Prostate gland (tissue), 2 donors: Measurements from ENCODE around the gene GFPT1. TPM values are rescaled to one million over a fixed set of nuclear protein-coding genes. Genes with fewer than 3 reads are reported as not detected.

Experiments used
- DNase-seq: peaks from one replicate; pipeline ENCODE4 v3.0.0-alpha.2; 2019; ENCODE audit warnings: low spot score
- H3K27ac ChIP-seq, 2 donors: fragments of 200-600 bp; sonication (generic); 2 replicates each; pipeline ENCODE4 v1.5.1; 2017 to 2019
- H3K27me3 ChIP-seq: fragments of 200-600 bp; sonication (generic); replicated peaks from 2 replicates; pipeline ENCODE4 v1.5.1; 2019; ENCODE audit not compliant: insufficient read depth
- H3K36me3 ChIP-seq, 2 donors: fragments of 200-600 bp; sonication (generic); 1 replicate in 1 of 2; 2 replicates in 1 of 2; pipeline versions ENCODE4 v1.5.1 to v1.8.1; 2017 to 2019
- H3K4me1 ChIP-seq: fragments of 200-600 bp; sonication (generic); replicated peaks from 2 replicates; pipeline ENCODE4 v1.5.1; 2019
- H3K4me3 ChIP-seq, 2 donors: fragments of 200-600 bp; sonication (generic); 2 replicates each; pipeline ENCODE4 v1.5.1; 2017 to 2019
- H3K9me3 ChIP-seq: fragments of 200-600 bp; sonication (generic); 2 replicates; pipeline ENCODE4 v1.5.1; 2017
- POLR2A ChIP-seq: fragments of 450-650 bp; IDR thresholded peaks from one replicate; pipeline ENCODE4 v1.6.1; 2016; ENCODE audit warnings: antibody characterized with exemption, mild to moderate bottlenecking
- POLR2AphosphoS5 ChIP-seq: sonication (generic); formaldehyde crosslinking; IDR thresholded peaks from one replicate; pipeline ENCODE4 v1.6.1; 2017; ENCODE audit warnings: antibody characterized with exemption
- WGBS: methylation state at CpG from one replicate; pipeline ENCODE4 v1.1.5; 2018; 5-methylcytosine and 5-hydroxymethylcytosine counted together
- intact Hi-C: fragments of 100-400 bp; cut with DNase I; formaldehyde crosslinking; loops from one replicate; pipeline ENCODE4 v1.14.2; 2022
- total RNA-seq, 2 donors: library from RNA; depleted of rRNA; stranded (reverse); fragments of >200 nt; gene quantifications; one replicate each; pipeline ENCODE4 v1.1.0, GENCODE V29; 2016
- TF ChIP-seq, protein P1 (sequence below), 4 experiments: fragments of 200-600 bp in 2 of 4; fragments of 450-650 bp in 2 of 4; sonication (generic) in 2 of 4; IDR thresholded peaks; 1 replicate in 3 of 4; 2 replicates in 1 of 4; pipeline ENCODE4 v1.5.1; 2016 to 2019; ENCODE audit warnings: antibody characterized with exemption in 4 of 4, mild to moderate bottlenecking in 2 of 4, moderate library complexity in 2 of 4

Gene GFPT1
- total RNA-seq, 2 donors from 2014 or later, result 27.4 to 52.7 TPM

DNA sequence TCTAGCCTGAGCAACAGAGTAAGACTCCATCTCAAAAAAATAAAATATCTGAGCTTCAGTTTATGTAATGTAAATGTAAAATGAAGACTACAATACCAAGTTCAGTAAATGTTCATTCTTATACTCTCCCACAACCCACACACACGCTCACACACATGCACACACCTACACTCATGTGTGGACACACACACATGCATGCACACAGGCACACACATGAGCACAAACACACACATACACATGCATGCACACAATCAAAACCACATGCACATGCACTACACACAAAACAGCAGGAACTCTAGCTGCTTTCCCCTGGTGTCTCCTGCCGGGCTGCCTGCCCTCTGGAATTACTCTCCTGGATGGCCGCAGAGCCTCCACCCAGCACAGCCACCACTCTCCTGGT, 90.6 kb downstream of the GFPT1 start:
- intact Hi-C loops, result no loop called here
- no peaks in the 10 kb centered on the region for H3K4me1 ChIP-seq
- TF ChIP-seq POLR2A (no peak), POLR2AphosphoS5 (no peak)
- TF ChIP-seq, protein P1, sequence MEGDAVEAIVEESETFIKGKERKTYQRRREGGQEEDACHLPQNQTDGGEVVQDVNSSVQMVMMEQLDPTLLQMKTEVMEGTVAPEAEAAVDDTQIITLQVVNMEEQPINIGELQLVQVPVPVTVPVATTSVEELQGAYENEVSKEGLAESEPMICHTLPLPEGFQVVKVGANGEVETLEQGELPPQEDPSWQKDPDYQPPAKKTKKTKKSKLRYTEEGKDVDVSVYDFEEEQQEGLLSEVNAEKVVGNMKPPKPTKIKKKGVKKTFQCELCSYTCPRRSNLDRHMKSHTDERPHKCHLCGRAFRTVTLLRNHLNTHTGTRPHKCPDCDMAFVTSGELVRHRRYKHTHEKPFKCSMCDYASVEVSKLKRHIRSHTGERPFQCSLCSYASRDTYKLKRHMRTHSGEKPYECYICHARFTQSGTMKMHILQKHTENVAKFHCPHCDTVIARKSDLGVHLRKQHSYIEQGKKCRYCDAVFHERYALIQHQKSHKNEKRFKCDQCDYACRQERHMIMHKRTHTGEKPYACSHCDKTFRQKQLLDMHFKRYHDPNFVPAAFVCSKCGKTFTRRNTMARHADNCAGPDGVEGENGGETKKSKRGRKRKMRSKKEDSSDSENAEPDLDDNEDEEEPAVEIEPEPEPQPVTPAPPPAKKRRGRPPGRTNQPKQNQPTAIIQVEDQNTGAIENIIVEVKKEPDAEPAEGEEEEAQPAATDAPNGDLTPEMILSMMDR (IDR thresholded peaks at IDR 0.05), result no peak
- no peaks in the 10 kb centered on the region for H3K36me3 ChIP-seq
- H3K4me3 ChIP-seq, result no peak overlapping the region
- no peak overlapping the region for H3K27ac ChIP-seq
- no peaks in the 10 kb centered on the region for H3K9me3 ChIP-seq
- 96% methylated on average over 3 of the region's 3 CpGs for WGBS
- no peaks in the 10 kb centered on the region for H3K27me3 ChIP-seq
- no peak for DNase-seq

DNA sequence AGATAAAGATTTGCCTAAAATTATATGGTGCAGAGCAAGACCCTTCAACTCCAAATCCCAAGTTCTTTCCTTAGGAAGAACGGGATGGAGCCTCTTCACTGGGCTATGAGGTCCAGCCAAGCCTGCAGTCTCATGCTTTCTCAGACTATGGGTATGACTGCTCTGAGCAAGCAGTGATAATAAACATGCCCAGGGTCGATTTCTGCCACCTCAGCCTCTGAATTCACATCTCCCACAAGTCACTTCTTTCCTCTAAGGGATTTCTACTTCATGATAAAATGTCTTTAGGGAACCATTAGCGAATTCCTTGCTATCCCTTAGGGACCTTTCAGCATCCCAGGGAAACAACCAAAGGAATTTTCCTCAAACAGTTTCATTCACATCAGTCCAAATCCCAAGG, 94.8 kb downstream of the GFPT1 start:
- DNase-seq, result no peak
- no peak overlapping the region for H3K4me3 ChIP-seq
- H3K27me3 ChIP-seq, result no peaks in the 10 kb centered on the region
- no peaks in the 10 kb centered on the region for H3K9me3 ChIP-seq
- H3K36me3 ChIP-seq, result no peaks in the 10 kb centered on the region
- TF ChIP-seq, protein P1 (IDR thresholded peaks at IDR 0.05), result no peak
- TF ChIP-seq POLR2AphosphoS5, result no peak
- TF ChIP-seq POLR2A, result no peak
- WGBS, result 75% methylated on average over 3 of the region's 3 CpGs
- intact Hi-C loops, result no loop called here
- no peak overlapping the region for H3K27ac ChIP-seq
- H3K4me1 ChIP-seq, result no peaks in the 10 kb centered on the region

DNA sequence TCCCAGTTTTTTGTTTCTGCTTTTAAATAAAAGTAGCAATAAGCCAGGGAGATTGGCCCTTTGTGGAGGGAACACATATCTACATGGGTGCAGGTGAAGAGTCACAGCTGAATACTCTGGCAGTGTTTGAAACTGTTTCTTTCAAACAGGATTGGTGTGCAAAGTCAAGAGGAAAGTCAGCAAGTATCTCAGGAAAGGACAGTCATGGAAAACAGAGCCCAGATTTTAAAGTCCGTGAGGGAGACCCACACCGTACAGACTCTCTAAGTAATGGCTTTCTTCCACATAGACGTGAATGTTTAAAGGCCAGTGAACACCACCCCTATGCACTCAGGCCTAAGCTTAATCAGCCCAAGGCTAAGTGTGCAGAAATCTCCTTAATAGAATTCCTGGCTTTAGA, 95.3 kb downstream of the GFPT1 start:
- no peak for DNase-seq
- Histone ChIP-seq H3K9me3 (no peaks in the 10 kb centered on the region), H3K27ac (peak overlapping the region in 1 of 2 donors; percentile 11), H3K36me3 (no peaks in the 10 kb centered on the region), H3K4me3 (no peak overlapping the region), H3K4me1 (no peaks in the 10 kb centered on the region), H3K27me3 (no peaks in the 10 kb centered on the region)
- intact Hi-C loops, result no loop called here
- 63% methylated on average over 3 of the region's 3 CpGs for WGBS
- TF ChIP-seq, protein P1 (IDR thresholded peaks at IDR 0.05), result no peak
- TF ChIP-seq POLR2AphosphoS5 (no peak), POLR2A (no peak)

DNA sequence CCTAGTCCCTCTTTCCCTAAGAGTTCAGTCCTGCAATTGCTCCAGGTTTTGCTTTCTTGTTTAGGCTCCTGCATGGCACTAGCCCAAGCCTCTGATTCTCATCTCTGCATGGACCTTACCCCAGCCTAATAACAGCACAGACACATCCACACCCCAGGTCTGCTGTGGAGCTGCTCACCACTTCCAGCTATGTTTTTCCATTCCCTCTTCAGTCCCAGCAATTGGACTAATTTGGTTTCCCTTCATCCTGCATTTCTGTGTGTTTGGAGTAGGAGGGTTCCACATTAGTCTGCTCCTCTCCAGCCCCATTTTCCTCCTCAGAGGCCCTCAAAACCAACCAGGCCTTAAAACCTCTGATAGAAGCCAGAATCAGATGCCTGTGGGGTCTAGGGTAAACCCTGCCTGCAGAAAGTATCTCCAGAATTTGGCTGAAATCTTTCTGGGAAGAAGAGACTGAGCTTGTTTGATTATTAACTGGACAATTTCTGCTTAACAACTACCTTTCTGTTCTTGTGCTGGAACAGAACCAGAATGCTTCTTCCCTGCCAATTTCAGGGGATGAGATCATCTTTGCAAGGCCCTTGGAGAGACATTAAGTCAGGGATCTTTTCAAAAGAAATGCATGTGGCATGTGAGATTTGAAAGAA, 95.9 kb downstream of the GFPT1 start:
- TF ChIP-seq POLR2A (no peak), POLR2AphosphoS5 (peak; percentile 11)
- TF ChIP-seq, protein P1 (IDR thresholded peaks at IDR 0.05), result no peak
- Histone ChIP-seq H3K4me1 (no peaks in the 10 kb centered on the region), H3K9me3 (no peaks in the 10 kb centered on the region), H3K27ac (no peak overlapping the region), H3K4me3 (no peak overlapping the region), H3K36me3 (no peaks in the 10 kb centered on the region), H3K27me3 (no peaks in the 10 kb centered on the region)
- intact Hi-C loops, result no loop called here
- no peak for DNase-seq

DNA sequence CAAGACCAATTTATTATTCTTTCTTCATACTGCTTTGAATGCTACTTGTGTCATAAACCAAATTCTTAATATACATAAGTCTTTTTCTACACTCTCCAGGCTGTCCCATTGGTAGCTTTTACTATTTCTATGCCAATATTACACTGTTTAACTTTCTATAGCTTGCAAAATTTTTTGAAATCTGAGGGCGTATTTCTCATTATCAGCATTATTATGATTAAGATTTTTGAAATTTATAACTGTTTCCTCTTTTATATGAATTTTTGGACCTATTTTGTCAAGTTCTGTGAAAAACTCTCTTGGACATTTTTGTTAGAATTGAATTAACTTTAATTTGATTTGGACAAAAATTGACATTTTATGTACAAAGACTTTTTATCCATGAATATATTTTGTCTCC, 98.6 kb downstream of the GFPT1 start:
- 95% methylated on average over 1 of the region's 1 CpG for WGBS
- Histone ChIP-seq H3K27me3 (no peaks in the 10 kb centered on the region), H3K9me3 (no peaks in the 10 kb centered on the region), H3K36me3 (no peaks in the 10 kb centered on the region), H3K4me1 (no peaks in the 10 kb centered on the region), H3K4me3 (no peak overlapping the region), H3K27ac (no peak overlapping the region)
- no peak for DNase-seq
- TF ChIP-seq, protein P1 (IDR thresholded peaks at IDR 0.05), result no peak
- TF ChIP-seq POLR2AphosphoS5 (no peak), POLR2A (no peak)
- intact Hi-C loops, result no loop called here
